Activated CD4-positive, alpha-beta T cell treated with anti-CD3 and anti-CD28 coated beads for 24 hours (primary cell): Measurements from ENCODE around the gene SNCA.

Experiments used
- DNase-seq, 2 donors: peaks; one replicate each; pipeline ENCODE4 v3.0.0-alpha.2; 2020; ENCODE audit warnings: low read depth in 2 of 2

The SNCA gene

DNA sequence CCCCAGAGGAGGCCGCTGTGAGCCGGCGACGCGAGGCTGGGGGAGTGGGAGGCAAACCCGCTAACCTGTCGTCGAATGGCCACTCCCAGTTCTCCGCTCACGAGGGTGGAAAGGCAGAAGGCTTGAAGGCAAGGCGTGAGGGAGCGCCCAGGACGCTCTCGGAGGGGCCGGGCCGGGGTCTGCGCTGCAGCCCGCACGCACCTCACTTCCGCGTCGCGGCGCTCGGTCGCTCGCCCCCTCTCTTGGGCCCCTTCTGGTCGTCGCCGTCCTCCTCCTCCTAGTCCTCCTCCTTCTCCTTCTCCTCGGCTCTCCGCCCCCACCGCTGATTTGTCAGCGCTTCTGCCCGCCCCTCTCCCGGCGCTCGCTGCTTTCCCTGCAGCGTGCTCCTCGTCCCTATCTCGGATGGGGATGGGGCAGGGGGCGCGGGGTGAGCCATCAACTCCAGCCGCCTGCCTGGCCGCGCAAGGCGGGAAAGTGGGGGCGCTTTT, at the start of gene SNCA:
SNCA (minus strand) TSS at position 265 of the 488 bp plus-strand sequence. CDS start 1,494 bp downstream, outside the sequence.
- peak in 1 of 2 donors; percentile 19 for DNase-seq

DNA sequence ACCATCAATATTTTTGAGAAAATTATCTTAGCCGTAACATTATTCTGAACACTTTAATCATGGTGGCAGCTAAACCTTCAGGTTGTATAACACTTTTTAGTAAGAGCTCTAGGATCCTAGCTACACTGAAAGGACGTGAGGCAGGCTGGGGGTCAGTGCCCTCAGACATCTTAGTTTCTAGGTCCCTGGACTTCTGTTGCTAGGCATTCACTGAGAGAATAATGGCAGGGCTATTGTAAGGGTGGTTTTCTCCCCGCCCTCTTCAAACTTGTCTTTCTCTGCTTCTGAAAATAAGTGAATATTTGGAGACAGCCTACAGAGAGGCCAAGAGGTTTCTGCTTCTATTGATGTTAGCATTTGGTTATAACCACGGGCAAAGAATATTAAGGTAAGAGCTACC, 42.3 kb upstream of the SNCA start:
- no peak for DNase-seq

DNA sequence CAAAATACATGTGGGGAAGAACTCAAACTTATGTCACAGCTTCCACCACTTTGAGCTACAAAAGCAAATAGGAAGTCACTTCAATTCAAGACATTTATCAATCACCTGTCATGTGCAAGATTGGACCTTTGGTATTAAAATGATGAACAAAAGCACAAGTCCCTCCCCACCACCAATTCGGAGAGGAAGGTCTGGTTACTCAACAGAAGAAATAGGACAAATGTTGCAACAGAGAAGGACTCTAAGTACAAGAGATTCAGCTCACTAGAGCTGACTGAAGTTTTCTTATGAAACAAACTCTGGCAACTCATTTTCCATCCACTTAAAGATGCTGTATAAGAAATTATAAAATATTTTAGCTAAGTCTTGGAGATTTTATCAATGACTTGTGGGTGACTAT, 41.6 kb upstream of the SNCA start:
- DNase-seq: no peak

DNA sequence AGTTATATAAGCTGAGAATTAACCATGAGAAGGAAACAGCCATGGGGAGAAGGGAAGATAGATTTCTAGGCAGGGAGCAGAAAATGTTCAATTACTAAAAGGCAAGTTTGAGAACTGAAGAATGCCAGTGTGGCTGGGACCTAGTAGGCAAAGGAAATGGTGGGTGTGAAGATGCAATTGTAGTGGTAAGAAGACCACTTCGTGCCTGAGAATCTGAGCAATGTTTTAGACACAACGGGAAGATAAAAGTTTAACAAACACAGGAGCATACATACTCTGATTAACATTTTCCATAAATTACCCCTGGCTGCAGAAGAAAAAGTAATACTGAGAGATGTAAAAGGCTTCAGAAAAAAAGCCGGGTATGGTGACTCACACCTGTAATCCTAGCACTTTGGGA, 39.6 kb upstream of the SNCA start:
- no peak for DNase-seq

DNA sequence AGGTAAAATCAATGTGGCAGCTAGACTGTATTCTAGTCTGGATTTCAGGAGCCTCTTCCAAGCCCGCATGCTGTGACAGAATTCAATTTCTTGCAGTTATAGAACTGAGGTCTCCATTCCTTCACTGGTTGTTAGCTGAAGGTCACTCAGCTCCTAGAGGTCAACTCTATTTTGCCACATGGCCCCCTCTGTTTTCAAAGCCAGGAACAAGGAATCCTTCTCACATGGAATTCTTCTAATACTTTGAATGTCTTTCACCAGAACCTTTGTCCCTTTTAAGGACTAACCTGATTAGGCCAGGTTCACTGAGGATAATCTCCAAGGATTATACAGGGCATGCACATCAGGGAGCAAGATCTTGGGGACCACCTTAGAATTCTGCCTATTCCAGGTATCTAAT, 34.2 kb upstream of the SNCA start:
- no peak for DNase-seq

DNA sequence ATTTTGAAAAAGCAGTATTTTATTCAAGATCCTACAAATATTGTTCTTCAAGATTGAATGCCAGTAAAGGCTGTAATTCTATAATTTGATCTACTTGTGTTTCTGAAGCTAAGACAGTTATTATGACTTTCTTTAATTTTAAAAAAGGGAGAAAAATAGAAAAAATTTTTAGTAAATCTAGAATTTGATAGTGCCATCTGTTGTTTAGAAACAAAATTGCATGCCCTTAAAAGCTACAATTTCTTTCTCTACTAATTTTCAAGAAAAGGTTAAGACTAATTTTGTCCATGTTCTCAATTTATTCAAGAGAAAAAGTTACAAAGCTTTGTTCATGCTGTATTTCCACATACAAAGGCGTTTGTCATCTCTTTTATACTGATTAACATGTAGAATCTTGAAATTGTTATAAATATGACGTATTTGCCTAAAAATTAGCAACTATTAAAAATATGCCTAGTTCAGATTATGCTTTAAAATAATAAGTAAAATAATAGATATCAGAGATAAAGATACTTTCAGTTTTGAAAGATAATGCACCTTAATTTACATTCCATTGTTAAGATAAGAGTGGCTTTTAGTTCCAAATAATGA, 32.1 kb upstream of the SNCA start:
- DNase-seq: no peak

DNA sequence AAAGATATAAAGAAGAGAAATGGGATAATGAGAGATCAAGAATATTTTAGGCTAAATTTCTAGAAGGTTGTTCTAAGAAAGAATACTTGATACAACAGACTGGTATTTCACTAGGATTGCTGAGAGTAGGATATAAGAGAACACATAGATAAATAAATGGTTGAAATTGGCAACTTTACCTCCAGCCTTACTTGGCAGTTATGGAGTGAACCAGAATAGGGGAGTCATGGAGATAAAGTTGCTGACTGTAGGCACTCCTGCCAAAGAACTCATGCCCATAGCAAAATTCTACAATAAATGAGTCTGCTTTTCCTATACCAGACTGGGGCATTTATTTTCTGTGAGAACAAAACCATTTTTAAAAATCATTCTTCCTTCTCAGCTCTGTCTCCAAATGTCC, 31.3 kb upstream of the SNCA start:
- no peak for DNase-seq

DNA sequence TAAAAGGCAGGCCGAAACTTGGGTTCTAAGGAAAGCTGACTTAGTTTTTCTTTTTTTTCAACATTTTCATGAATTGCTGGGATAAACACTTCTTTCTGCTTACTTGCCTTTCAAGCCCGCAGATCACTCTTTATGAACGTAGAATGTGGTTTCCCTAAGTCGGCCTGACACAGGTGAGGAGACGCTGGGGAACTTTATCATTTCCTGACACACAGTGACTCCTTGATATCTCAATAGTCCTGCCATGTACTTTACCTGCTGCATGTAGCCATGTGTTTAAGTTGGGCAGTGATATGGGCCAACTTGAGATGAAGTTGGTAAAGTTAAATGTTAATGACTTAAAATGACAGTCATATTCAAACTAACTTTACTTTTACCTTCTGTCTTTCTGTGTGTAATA, 26.6 kb upstream of the SNCA start:
- DNase-seq: no peak

DNA sequence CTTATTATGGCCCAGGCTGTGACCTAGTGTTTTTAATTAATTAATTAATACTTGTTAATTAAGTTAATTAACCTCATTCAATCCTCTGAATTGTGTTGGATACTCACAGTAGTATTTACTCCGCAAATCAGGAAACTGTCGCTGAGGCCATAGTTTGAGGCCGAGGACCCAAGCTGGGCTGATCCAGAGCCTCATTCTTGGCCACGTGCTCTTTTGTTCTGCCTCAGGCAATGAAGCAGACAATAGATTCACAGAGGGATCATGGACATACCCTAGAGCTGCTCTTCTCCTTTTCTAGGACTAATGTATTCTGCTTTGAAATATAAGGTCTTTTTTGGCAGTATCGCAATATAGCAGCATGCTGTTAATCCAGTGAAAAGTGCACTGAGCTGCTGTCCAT, 24.0 kb upstream of the SNCA start:
- no peak for DNase-seq

DNA sequence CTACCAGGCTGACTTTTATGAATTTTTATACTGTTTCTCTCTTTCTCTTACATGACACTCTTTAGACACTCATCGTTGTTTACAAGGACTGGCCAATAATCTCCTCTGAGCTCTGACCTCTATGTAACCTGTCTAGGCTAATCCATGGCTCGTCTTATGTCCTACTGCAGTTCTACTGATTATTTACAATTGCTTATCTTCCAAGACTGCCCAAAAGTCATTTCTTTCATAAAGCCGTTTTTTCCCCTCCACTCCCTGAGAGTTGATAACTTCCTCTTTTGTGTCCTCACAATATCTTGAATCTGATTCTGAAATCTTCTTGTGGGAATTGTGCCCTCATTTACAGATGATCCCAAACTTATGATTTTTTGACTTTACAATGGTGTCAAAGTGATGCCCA, 18.3 kb upstream of the SNCA start:
- no peak for DNase-seq

DNA sequence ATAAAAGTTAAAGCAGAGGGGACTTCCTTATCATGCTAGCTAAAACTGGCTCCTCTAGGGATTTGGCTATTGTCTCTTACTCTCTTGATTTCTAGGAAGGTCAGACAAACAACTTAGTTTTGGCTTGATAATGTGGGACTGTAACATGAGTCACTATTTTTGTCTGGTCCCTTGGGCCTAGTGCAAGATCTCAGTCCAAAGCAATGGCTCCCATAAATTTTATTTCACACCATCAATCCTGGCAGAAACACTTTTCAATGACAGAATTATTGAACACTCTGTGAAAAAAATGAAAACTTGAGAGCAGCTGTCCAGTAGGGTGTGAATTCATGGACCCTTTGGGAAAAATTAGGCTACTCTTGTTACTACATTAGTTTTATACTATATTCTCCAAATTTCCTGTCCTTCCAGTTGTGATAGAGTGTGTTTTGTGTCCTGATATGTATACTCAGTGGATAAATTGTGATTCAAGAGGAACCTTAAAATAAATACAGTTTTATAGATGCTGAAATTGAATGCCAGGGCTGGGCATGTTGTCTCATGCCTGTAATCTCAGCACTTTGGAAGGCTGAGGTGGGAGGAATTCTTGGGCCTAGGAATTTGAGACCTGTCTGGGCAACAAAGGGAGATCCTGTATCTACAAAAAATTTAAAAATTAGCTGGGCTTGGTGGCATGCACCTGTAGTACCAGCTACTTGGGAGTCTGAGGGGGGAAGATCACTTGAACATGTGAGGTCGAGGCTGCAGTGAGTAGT, 10.8 kb upstream of the SNCA start:
- no peak for DNase-seq

DNA sequence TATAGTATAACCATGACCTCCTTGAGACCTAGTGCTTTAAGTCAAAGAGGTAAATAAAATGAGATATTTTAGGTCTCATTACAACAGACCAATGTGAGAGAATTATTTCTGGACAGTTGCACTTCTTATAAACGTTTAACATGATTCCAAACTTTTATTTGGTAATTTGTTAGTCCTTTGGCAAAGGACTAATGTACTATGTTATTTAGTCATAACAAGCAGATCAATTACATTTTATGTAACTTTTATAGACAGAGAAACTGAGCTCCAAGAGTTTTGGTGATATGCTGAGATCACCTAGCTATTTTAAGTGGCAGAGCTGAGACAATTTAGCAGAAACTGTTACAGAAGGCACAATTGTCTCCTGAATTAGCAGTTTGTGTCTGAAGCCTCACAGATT, 2.6 kb upstream of the SNCA start:
- no peak for DNase-seq

DNA sequence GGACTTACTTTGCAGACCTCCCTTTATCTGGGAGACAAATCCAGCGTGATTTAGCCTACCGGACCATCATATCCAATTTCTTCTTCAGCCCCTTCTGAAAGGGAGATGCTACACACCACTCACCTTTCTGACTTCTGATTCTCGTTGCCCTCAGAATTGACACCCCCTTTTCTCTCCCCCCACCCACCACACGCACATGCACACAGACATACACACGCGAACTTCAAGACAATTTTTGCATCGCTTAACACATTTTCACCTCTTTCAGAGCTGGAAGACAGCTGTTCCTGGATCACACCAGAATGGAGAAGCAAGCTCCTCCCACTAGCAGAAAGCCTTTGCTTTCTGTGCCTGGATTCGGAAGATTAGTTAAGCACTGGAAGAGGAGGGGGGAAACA, 1.0 kb upstream of the SNCA start:
- DNase-seq: no peak

DNA sequence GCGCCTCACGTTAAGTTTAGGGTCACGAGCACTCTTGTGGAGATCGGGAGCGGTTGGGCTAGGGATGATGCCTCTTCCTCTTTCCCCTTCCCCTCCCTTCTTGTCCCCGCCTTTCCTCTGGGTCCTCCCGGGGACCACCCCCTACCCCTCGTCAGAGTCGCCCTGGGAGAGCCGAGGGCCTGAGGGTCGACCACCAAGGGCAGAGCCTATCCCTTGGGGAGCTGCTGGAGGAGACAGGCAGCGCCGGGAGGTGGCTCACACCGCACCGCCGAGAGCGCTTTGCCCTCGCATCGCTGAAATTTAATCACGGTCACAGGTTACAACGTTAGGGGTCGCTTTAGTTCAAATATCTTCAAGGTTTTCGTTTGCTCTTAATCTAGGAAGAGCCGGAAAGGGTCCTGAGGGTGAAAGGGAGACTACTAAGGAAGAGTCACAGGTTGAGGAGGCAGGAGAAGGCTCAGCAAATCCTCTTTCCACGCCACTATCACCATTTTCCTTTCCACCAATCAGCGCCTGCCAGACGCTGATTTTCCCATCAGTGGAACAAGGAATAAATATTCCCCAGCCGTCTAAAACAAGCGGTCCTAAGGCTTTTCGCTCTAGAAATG, 528 bp upstream of the SNCA start:
- DNase-seq: no peak

DNA sequence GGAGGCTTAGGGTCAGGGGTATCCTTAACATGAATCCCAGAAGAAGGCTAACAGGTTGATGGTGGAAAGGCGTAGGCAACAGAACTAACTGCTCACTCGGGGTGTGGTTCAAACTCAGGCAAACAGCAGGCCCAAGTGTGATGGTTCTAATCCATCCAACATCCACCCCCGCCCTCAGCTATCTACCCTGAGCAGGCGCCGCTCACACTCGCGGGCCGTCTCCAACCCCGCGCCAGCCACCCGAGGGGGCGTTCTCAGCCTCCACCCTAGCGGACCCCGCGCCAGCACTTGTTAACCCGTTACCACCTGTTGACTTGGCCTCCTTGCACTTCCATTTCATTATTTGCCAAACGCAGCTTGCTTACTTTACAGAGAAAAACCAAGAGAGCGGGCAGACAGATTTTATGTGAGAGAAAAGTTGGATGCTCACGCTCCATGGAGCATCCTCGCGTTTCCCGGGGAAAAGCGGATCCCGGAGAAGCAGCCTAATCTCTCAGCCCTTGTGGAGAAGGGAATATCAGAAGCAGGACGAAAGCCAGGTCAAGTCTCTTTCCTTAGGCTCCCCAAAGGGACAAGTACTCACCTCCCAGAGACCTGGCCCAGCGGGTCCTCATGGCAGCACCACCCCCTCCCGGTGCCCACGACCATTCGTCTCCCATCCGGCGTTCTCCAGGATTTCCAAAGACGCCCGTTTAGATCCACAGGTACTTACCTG, 773 bp downstream of the SNCA start:
- no peak for DNase-seq

DNA sequence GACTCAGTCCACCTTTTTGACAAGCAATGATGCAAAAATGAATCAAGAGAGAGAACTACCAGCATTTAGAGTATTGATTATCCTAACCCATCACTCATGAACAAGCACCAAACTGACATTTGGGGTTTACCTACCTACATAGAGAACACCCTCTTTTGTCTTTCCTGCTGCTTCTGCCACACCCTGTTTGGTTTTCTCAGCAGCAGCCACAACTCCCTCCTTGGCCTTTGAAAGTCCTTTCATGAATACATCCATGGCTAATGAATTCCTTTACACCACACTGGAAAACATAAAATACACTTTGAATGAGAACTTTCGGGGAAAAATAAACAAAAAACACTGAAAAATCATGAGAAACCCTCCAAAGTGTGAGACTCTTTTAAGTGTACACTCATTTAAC, 1.5 kb downstream of the SNCA start:
- no peak for DNase-seq

DNA sequence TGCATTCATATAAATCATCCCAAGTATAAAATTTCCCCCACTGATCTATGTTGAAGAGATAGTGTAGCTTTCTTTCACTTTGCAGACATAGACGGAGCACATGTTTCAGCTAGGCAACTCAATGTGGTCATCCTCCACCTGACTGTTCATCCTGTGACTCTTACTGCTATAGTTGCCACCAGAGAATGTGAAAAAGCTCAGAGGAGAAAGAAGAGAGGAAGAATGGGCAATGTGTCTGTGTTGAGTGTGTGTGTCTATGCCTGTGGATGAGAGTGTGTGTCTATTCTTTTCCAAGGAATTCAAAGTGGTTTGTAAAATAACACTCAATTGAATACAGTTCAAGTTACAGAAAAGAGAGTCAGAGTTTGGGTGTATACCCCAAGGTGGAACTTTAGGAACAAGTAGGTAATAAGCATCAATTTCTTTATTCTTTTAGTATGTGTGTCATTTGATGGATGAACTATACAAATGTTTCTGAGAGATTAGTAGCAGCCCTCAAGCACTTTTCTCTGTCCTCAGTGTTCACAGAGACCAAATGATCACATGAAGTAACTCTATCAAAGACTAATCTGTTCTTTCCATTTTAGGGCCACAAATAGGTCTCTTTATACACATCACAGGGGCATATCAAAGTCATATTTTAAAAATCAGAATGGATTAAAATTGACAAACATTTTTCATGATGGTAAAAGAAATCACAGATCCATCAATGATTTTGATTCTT, 2.3 kb downstream of the SNCA start:
- no peak for DNase-seq

DNA sequence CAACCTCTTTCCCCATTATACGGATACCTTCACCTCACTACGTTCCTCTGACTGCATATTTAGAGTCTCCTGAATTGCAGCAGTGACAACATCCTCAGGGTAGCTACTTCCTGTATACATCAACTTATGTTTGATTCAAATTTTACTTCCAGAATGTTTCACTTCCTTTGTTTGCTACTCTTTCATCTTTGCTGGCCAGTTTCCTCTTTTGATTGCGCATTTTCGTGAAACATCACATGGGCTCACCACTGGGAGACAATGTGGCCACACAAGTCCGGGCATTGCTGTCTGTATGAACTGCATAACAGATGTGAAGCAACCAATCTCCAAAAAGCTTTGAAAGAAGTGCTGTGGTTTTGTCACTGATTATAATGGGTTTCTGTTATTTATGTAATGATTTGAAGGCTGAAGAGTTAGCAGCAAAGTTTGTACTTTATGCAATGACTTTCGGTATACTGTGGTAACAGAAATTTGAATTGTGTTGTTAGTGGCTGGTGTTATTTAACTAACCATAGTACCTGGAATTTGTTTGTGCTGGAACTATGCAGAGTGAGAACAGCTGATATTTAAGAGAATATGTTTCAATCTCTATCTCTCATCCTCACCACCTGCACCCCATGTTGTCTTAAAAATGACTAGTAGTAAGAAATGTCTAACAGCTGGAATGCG, 7.4 kb downstream of the SNCA start:
- DNase-seq: no peak

DNA sequence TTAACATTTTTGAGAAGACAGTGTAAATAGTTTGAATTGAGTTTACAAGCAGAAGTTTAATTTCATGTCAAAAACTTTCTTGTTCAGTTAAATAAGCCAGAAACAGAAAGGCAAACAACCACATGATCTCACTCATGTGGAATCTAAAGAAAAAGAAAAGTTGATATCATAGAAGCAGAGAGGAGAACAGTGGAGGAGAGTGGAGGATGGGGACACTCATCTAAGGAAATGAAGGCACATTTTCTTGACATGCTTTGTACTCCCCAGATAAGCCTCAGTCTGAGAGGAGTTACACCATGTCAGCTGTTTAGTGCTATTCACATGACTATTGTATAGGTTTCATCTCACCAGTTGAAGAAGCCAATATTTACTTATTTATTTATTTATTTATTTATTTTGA, 13.5 kb downstream of the SNCA start:
- DNase-seq: no peak

DNA sequence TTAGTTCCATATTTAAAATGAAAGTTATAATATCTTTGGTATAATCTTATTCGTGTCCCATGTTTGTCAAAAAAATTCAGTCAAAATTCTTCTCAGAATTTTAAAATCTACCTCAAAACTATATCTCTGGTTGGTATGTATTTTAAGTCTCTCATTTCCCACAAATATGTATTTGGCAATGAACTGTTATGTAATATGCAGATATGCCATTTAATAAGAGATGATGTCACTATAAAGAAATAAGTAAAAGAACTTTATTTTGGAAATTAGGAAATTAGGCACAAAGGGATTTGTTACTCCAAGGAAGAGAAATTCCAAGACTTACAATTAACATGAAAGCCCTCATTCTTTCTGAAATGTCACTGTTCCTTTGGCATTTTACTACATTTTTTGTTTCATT, 15.3 kb downstream of the SNCA start:
- DNase-seq: no peak

DNA sequence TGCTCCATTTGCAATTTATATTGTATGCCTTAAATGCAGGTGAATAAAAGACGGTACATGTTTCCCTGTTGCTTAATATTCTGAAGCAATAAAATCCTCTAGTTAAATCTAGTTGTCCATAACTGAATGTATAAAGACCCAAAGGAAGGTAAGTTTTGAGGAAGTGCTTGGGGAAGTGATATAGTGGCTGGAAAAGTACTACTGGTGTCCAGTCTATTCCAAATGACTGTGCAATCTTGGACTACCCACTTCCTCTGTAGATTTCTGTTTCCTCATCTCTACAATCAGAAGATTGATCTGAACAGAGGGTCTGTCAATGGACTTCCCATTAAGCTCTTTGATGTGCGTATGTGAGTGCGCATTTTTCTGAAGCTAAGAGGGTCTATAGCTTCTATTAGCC, 17.0 kb downstream of the SNCA start:
- DNase-seq: no peak
